Keratinocyte (primary cell): ENCODE measurements around the gene ARHGAP6. TPM values are rescaled to one million over a fixed set of nuclear protein-coding genes. Genes with fewer than 3 reads are reported as not detected.

ENCODE experiments used
- DNase-seq: peaks from one replicate; pipeline ENCODE4 v3.0.0-alpha.2; 2011; ENCODE audit warnings: low read depth, missing footprints, low spot score
- FAIRE-seq: peaks from 2 replicates; lab custom pipeline; 2011; peaks lifted over from hg19 to GRCh38; lab: Jason Lieb, UNC
- H2AFZ ChIP-seq: 2 replicates; pipeline ENCODE4 v1.6.0; 2012; ENCODE audit warnings: low read length, control low read depth, inconsistent platforms; ENCODE audit not compliant: control insufficient read depth
- H3K27ac ChIP-seq: 2 replicates; pipeline ENCODE4 v1.5.1; 2011; ENCODE audit warnings: low read length; ENCODE audit not compliant: control insufficient read depth, insufficient read depth
- H3K27me3 ChIP-seq: 3 replicates; pipeline ENCODE4 v1.6.0; 2011; ENCODE audit warnings: low read length; ENCODE audit not compliant: control insufficient read depth, insufficient read depth; ENCODE audit errors: extremely low read depth
- H3K36me3 ChIP-seq, 2 experiments: 2 replicates in 1 of 2; 3 replicates in 1 of 2; pipeline ENCODE4 v1.5.1; 2011; ENCODE audit warnings: low read length in 2 of 2, mild to moderate bottlenecking in 1 of 2; ENCODE audit not compliant: control insufficient read depth in 2 of 2, insufficient read depth in 2 of 2; ENCODE audit errors: extremely low read depth in 1 of 2
- H3K4me1 ChIP-seq: 3 replicates; pipeline ENCODE4 v1.5.1; 2011; ENCODE audit warnings: low read length; ENCODE audit not compliant: control insufficient read depth, insufficient read depth; ENCODE audit errors: extremely low read depth
- H3K4me2 ChIP-seq: 3 replicates; pipeline ENCODE4 v1.6.0; 2011; ENCODE audit warnings: low read depth, low read length; ENCODE audit not compliant: control insufficient read depth, insufficient read depth; ENCODE audit errors: extremely low read depth
- H3K4me3 ChIP-seq, 3 experiments: fragments of 200-600 bp in 1 of 3; sonication (generic) in 1 of 3; 2 replicates in 2 of 3; 3 replicates in 1 of 3; pipeline ENCODE4 v1.5.1; 2011 to 2016; ENCODE audit warnings: low read length in 3 of 3, mild to moderate bottlenecking in 3 of 3, control low read depth in 2 of 3, inconsistent platforms in 1 of 3, low read depth in 1 of 3, mixed read lengths in 1 of 3, mixed run types in 1 of 3, moderate library complexity in 1 of 3; ENCODE audit not compliant: control insufficient read depth in 2 of 3, insufficient read depth in 2 of 3; ENCODE audit errors: extremely low read depth in 1 of 3
- H3K79me2 ChIP-seq: 2 replicates; pipeline ENCODE4 v1.6.0; 2012; ENCODE audit warnings: low read length; ENCODE audit not compliant: control insufficient read depth, insufficient read depth
- H3K9ac ChIP-seq: 3 replicates; pipeline ENCODE4 v1.6.0; 2011; ENCODE audit warnings: low read length; ENCODE audit not compliant: control insufficient read depth, insufficient read depth; ENCODE audit errors: extremely low read depth
- H3K9me1 ChIP-seq: 3 replicates; pipeline ENCODE4 v1.6.0; 2011; ENCODE audit warnings: low read length; ENCODE audit not compliant: control insufficient read depth, insufficient read depth; ENCODE audit errors: extremely low read depth
- H3K9me3 ChIP-seq: 2 replicates; pipeline ENCODE4 v1.5.1; 2012; ENCODE audit warnings: low read depth, low read length; ENCODE audit not compliant: control insufficient read depth
- H4K20me1 ChIP-seq: 3 replicates; pipeline ENCODE4 v1.6.0; 2011; ENCODE audit warnings: low read length; ENCODE audit not compliant: control insufficient read depth, insufficient read depth; ENCODE audit errors: extremely low read depth
- CTCF ChIP-seq, 3 experiments: IDR thresholded peaks in 1 of 3; conservative IDR thresholded peaks in 1 of 3; optimal IDR thresholded peaks in 1 of 3; 2 replicates in 2 of 3; 3 replicates in 1 of 3; pipeline versions ENCODE3 to v1.5.1; 2011; ENCODE audit warnings: low read length in 3 of 3, mild to moderate bottlenecking in 3 of 3, moderate library complexity in 2 of 3, control low read depth in 1 of 3, inconsistent platforms in 1 of 3; ENCODE audit not compliant: insufficient read depth in 2 of 3; ENCODE audit errors: extremely low read depth in 1 of 3
- EZH2 ChIP-seq: IDR thresholded peaks from one replicate; pipeline ENCODE4 v1.6.1; 2012; ENCODE audit warnings: inconsistent platforms, mild to moderate bottlenecking, low read length, moderate library complexity
- dilution Hi-C: fragments of 300-500 bp; cut with MboI; formaldehyde crosslinking; loops from one replicate; pipeline ENCODE4 v1.7.0; 2020; ENCODE audit warnings: low sequenced_read_pairs; ENCODE audit not compliant: extremely low pct_ligation_motif_present
- polyA plus RNA-seq, 5 experiments: library from polyadenylated mRNA; depleted of rRNA in 3 of 5; stranded (reverse) in 3 of 5; stranded (forward) in 1 of 5; unstranded in 1 of 5; fragments of >200 nt; gene quantifications; 1 replicate in 1 of 5; 2 replicates in 3 of 5; 3 replicates in 1 of 5; pipeline versions ENCODE4 v1.2.1 to v1.2.3, GENCODE V29; 2011 to 2012; ENCODE audit warnings: missing spikeins in 2 of 5, low read depth in 1 of 5, low replicate concordance in 1 of 5

ARHGAP6 gene
- polyA plus RNA-seq, 1 donor (not counting 4 experiments of a cell fraction or from before 2014, with no cell fraction given) = 0.01 TPM

GRCh38 chrX:11367609-11368430 is 297.9 kb downstream of the ARHGAP6 start:
- H3K9me3 ChIP-seq = no peaks in the 10 kb centered on the region
- no peak overlapping the region for H3K27ac ChIP-seq
- no peaks in the 10 kb centered on the region for H3K79me2 ChIP-seq
- H3K4me3 ChIP-seq = no peak overlapping the region
- FAIRE-seq (no peak), DNase-seq (no peak)
- no peaks in the 10 kb centered on the region for H3K27me3 ChIP-seq
- no peak overlapping the region for H3K4me2 ChIP-seq
- dilution Hi-C loops = no loop called here
- H4K20me1 ChIP-seq = no peaks in the 10 kb centered on the region
- H3K9ac ChIP-seq = no peak overlapping the region
- H3K36me3 ChIP-seq = no peaks in the 10 kb centered on the region
- H3K4me1 ChIP-seq = no peaks in the 10 kb centered on the region
- TF ChIP-seq EZH2 = no peak
- TF ChIP-seq CTCF (optimal IDR thresholded peaks at IDR 0.05 in 1 of 3, IDR thresholded peaks at IDR 0.05 in 1 of 3, conservative IDR thresholded peaks at IDR 0.05 in 1 of 3; ENCODE audit: extremely low read depth in 1 of 3, insufficient read depth in 2 of 3, low read length in 3 of 3) = no peak
- no peak overlapping the region for H2AFZ ChIP-seq
- no peaks in the 10 kb centered on the region for H3K9me1 ChIP-seq

GRCh38 chrX:11366998-11367595 is 298.6 kb downstream of the ARHGAP6 start:
- no peak for FAIRE-seq
- no peak overlapping the region for H3K27ac ChIP-seq
- no peaks in the 10 kb centered on the region for H3K9me1 ChIP-seq
- no peak overlapping the region for H3K4me2 ChIP-seq
- dilution Hi-C loops = no loop called here
- TF ChIP-seq CTCF (optimal IDR thresholded peaks at IDR 0.05 in 1 of 3, IDR thresholded peaks at IDR 0.05 in 1 of 3, conservative IDR thresholded peaks at IDR 0.05 in 1 of 3; ENCODE audit: extremely low read depth in 1 of 3, insufficient read depth in 2 of 3, low read length in 3 of 3) (no peak), EZH2 (no peak)
- no peaks in the 10 kb centered on the region for H3K36me3 ChIP-seq
- no peaks in the 10 kb centered on the region for H3K9me3 ChIP-seq
- no peaks in the 10 kb centered on the region for H3K27me3 ChIP-seq
- DNase-seq = no peak
- H3K4me1 ChIP-seq = no peaks in the 10 kb centered on the region
- no peaks in the 10 kb centered on the region for H4K20me1 ChIP-seq
- no peak overlapping the region for H2AFZ ChIP-seq
- no peaks in the 10 kb centered on the region for H3K79me2 ChIP-seq
- no peak overlapping the region for H3K4me3 ChIP-seq
- no peak overlapping the region for H3K9ac ChIP-seq
